NCI-H2196 treated with DMSO at 0.1 percent for 48 hours (cell line): ENCODE data around the gene KIF12.
"Not testable (repeated sequence)": the region's sequence is repeated elsewhere in the genome, so short reads cannot be mapped to it uniquely, and the experiment has no call there.

Experiments used
- DNase-seq: peaks from one replicate; lab custom pipeline; 2025; ENCODE audit not compliant: unreplicated experiment; lab: John Stamatoyannopoulos, UW

Gene KIF12

GRCh38 chr9:114049441-114050225 lies 49.5 kb downstream of the KIF12 start:
- no peak for DNase-seq

GRCh38 chr9:114048533-114049415 lies 50.3 kb downstream of the KIF12 start:
- DNase-seq = no peak

- no peak for DNase-seq
Observed at GRCh38 chr9:114047717-114048116, 51.4 kb downstream of the KIF12 start.

- no peak for DNase-seq
Observed at GRCh38 chr9:114046875-114047274, 52.2 kb downstream of the KIF12 start.

GRCh38 chr9:114046237-114046755 lies 52.8 kb downstream of the KIF12 start:
- DNase-seq = no peak

- not testable (repeated sequence) for DNase-seq
Observed at GRCh38 chr9:114043660-114044059, 55.4 kb downstream of the KIF12 start.
